Activated CD4-positive, alpha-beta T cell treated with anti-CD3 and anti-CD28 coated beads, Interleukin-2, amount 10 ng/mL, durations not matched to agents 7 days and 5 days (primary cell): Measurements from ENCODE around the gene TRMT2B. TPM values are rescaled to one million over a fixed set of nuclear protein-coding genes. Genes with fewer than 3 reads are reported as not detected.
"Not testable (repeated sequence)": the region's sequence is repeated elsewhere in the genome, so short reads cannot be mapped to it uniquely, and the experiment has no call there.

ENCODE experiments used
- CTCF ChIA-PET: fragments of 350-600 bp; sonication (Branson Sonifier 250); formaldehyde crosslinking; loops from one replicate; lab custom pipeline; 2021; ENCODE audit warnings: antibody characterized with exemption; lab: Charles Lee
- POLR2A ChIA-PET: fragments of 350-600 bp; sonication (Branson Sonifier 250); formaldehyde crosslinking; loops from one replicate; lab custom pipeline; 2021; ENCODE audit warnings: antibody characterized with exemption; lab: Charles Lee
- DNase-seq: peaks from one replicate; pipeline ENCODE4 v3.0.0-alpha.2; 2020
- H3K27ac Mint-ChIP-seq: one replicate; pipeline ENCODE4 v1.8.0; 2021; ENCODE audit warnings: mild to moderate bottlenecking, moderate library complexity, mixed read lengths
- H3K27me3 Mint-ChIP-seq: one replicate; pipeline ENCODE4 v1.8.0; 2021; ENCODE audit warnings: mixed read lengths
- H3K36me3 Mint-ChIP-seq: one replicate; pipeline ENCODE4 v1.8.0; 2021; ENCODE audit warnings: low read depth, mixed read lengths
- H3K4me1 Mint-ChIP-seq: one replicate; pipeline ENCODE4 v1.8.0; 2021; ENCODE audit warnings: mixed read lengths
- H3K4me3 Mint-ChIP-seq: one replicate; pipeline ENCODE4 v1.8.0; 2021; ENCODE audit warnings: mild to moderate bottlenecking, moderate library complexity, mixed read lengths
- H3K9me3 Mint-ChIP-seq: one replicate; pipeline ENCODE4 v1.8.0; 2021; ENCODE audit warnings: mixed read lengths
- total RNA-seq, 2 experiments: library from RNA; stranded (reverse); gene quantifications; one replicate each; pipeline ENCODE4 v1.2.3, GENCODE V29; 2021

Gene TRMT2B
- total RNA-seq, 2 experiments from 2014 or later: 25.4 to 25.8 TPM

DNA sequence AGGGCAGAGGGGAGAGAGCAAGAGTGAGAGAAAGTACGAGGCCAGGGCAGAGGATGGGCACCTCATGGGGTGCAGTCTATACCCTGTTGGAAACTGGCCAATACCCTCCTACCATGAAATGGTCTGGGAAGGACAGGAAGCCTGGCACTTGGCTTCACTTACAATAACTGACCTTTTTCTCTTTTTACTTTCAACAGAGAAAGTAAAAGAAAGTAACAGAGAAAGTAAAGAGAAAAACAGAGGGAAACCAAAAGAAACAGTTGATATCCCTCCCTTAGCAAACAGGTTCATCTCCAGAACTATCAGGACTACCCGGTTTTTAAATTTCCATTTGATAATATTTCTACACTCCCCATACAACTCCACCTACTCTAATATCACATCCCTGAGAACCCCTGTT is 61.8 kb downstream of the TRMT2B start:
- DNase-seq: no peak
- Mint-ChIP-seq H3K4me3 (no peak overlapping the region), H3K27me3 (no peaks in the 10 kb centered on the region), H3K4me1 (peaks cover 10% of the 10 kb centered on the region), H3K9me3 (no peaks in the 10 kb centered on the region), H3K27ac (no peak overlapping the region), H3K36me3 (peaks cover 4% of the 10 kb centered on the region)
- ChIA-PET CTCF (interaction anchor here (0.6 kb wide), 1 partner anchor 50 kb away, joined by 4 read pairs; no protein-coding TSS in a partner anchor), POLR2A (no interaction called here)

GRCh38 chrX:100984818-100985217 is 67.1 kb downstream of the TRMT2B start:
- no peak overlapping the region for H3K27ac Mint-ChIP-seq
- no peaks in the 10 kb centered on the region for H3K27me3 Mint-ChIP-seq
- DNase-seq: no peak
- H3K36me3 Mint-ChIP-seq: no peaks in the 10 kb centered on the region
- H3K4me1 Mint-ChIP-seq: no peaks in the 10 kb centered on the region
- POLR2A ChIA-PET: no interaction called here
- CTCF ChIA-PET: no interaction called here
- H3K9me3 Mint-ChIP-seq: no peaks in the 10 kb centered on the region
- no peak overlapping the region for H3K4me3 Mint-ChIP-seq

DNA sequence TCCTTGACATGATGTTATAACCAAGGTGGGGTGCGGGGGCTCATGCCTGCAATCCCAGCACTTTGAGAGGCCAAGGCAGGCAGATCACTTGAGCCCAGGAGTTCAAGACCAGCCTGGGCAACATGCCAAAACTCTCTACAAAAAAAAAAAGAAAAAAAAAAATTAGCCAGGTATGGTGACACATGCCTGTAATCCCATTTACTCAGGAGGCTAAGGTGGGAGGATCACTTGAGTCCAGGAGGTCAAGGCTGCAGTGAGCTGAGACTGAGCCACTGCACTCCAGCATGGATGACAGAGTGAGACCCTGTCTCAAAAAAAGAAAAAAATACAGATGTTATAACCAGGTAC is 70.4 kb downstream of the TRMT2B start:
- H3K27me3 Mint-ChIP-seq, DNase-seq, H3K27ac Mint-ChIP-seq, H3K4me3 Mint-ChIP-seq, H3K36me3 Mint-ChIP-seq, H3K4me1 Mint-ChIP-seq, CTCF ChIA-PET, POLR2A ChIA-PET, H3K9me3 Mint-ChIP-seq: not testable (repeated sequence)

GRCh38 chrX:100980608-100981497 is 71.1 kb downstream of the TRMT2B start:
- CTCF ChIA-PET: interaction anchor here (0.6 to 1.1 kb wide), 2 partner anchors 40 to 423 kb away, joined by 3 read pairs; no protein-coding TSS in a partner anchor
- DNase-seq: no peak
- H3K36me3 Mint-ChIP-seq: no peaks in the 10 kb centered on the region
- H3K9me3 Mint-ChIP-seq: no peaks in the 10 kb centered on the region
- no peak overlapping the region for H3K27ac Mint-ChIP-seq
- POLR2A ChIA-PET: no interaction called here
- H3K4me3 Mint-ChIP-seq: no peak overlapping the region
- no peaks in the 10 kb centered on the region for H3K4me1 Mint-ChIP-seq
- H3K27me3 Mint-ChIP-seq: no peaks in the 10 kb centered on the region

GRCh38 chrX:100979881-100980607 is 71.9 kb downstream of the TRMT2B start:
- Mint-ChIP-seq H3K27me3 (no peaks in the 10 kb centered on the region), H3K4me3 (no peak overlapping the region), H3K27ac (no peak overlapping the region), H3K4me1 (no peaks in the 10 kb centered on the region), H3K9me3 (no peaks in the 10 kb centered on the region), H3K36me3 (no peaks in the 10 kb centered on the region)
- no peak for DNase-seq
- ChIA-PET POLR2A (no interaction called here), CTCF (interaction anchor here (1.1 kb wide), 1 partner anchor 41 kb away, joined by 3 read pairs; no protein-coding TSS in a partner anchor)

- ChIA-PET POLR2A (no interaction called here), CTCF (no interaction called here)
- no peaks in the 10 kb centered on the region for H3K36me3 Mint-ChIP-seq
- DNase-seq: no peak
- H3K4me3 Mint-ChIP-seq: no peak overlapping the region
- no peaks in the 10 kb centered on the region for H3K9me3 Mint-ChIP-seq
- no peaks in the 10 kb centered on the region for H3K4me1 Mint-ChIP-seq
- no peaks in the 10 kb centered on the region for H3K27me3 Mint-ChIP-seq
- no peak overlapping the region for H3K27ac Mint-ChIP-seq
Measured at GRCh38 chrX:100976211-100976610, 75.7 kb downstream of the TRMT2B start.

GRCh38 chrX:100975212-100975611 is 76.7 kb downstream of the TRMT2B start:
- Mint-ChIP-seq H3K4me3 (no peak overlapping the region), H3K4me1 (no peaks in the 10 kb centered on the region), H3K27me3 (no peaks in the 10 kb centered on the region), H3K27ac (no peak overlapping the region), H3K9me3 (no peaks in the 10 kb centered on the region), H3K36me3 (no peaks in the 10 kb centered on the region)
- no peak for DNase-seq
- POLR2A ChIA-PET: no interaction called here
- CTCF ChIA-PET: no interaction called here

GRCh38 chrX:100973411-100973810 is 78.5 kb downstream of the TRMT2B start:
- no peaks in the 10 kb centered on the region for H3K9me3 Mint-ChIP-seq
- DNase-seq: no peak
- CTCF ChIA-PET: no interaction called here
- no peaks in the 10 kb centered on the region for H3K36me3 Mint-ChIP-seq
- no peaks in the 10 kb centered on the region for H3K27me3 Mint-ChIP-seq
- no peak overlapping the region for H3K4me3 Mint-ChIP-seq
- no peaks in the 10 kb centered on the region for H3K4me1 Mint-ChIP-seq
- no peak overlapping the region for H3K27ac Mint-ChIP-seq
- POLR2A ChIA-PET: no interaction called here

DNA sequence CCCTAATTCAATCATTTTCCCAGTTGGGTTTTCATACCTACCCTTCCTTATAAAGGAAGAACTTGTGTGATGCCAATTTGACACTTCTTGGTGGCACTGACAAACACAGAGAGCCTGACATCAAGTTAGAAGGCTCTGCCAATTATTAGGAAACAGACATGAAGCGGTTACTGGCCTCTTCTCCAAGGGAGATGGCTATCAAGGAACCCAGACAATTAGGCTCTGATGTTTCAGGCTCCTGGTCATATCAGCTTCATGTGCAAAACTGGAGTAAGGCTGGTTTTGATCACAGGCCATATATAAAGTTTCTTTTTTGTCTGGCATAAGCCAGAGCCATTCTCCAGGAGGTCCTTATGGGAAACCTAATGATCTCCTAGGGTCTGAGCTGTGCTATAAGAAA is 82.0 kb downstream of the TRMT2B start:
- Mint-ChIP-seq H3K27ac (no peak overlapping the region), H3K4me3 (no peak overlapping the region), H3K9me3 (no peaks in the 10 kb centered on the region), H3K4me1 (no peaks in the 10 kb centered on the region), H3K27me3 (no peaks in the 10 kb centered on the region), H3K36me3 (no peaks in the 10 kb centered on the region)
- no peak for DNase-seq
- ChIA-PET POLR2A (no interaction called here), CTCF (no interaction called here)

DNA sequence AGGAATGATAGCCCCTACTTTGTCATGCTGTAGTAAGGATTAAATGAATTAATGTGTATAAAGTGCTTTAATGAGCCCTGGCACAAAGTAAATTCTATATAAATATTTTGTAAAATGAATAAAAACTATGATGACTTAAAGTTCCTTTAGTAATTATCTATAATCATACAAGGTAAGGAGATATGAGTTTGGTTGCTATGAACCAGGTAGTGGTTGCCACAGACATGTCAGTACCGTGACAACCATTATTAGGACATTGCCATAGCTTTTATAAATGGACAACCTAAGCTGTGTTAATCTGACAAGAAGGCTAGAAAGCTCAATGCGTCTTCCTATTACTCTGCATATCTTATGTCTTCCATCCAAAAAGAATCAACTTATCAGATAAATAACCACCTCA is 82.5 kb downstream of the TRMT2B start, which contains the start of gene ARL13A:
Gene ARL13A (plus strand): TSS at position 301 of the 400 bp plus-strand sequence. CDS start 3,982 bp downstream, outside the sequence.
- no peak for DNase-seq
- ChIA-PET POLR2A (no interaction called here), CTCF (no interaction called here)
- H3K27ac Mint-ChIP-seq: no peak within 1 kb of the TSS
- H3K4me3 Mint-ChIP-seq: no peak within 1 kb of the TSS
- no peaks in the 10 kb centered on the region for H3K9me3 Mint-ChIP-seq
- no peaks in the 10 kb centered on the region for H3K36me3 Mint-ChIP-seq
- H3K4me1 Mint-ChIP-seq: no peaks in the 10 kb centered on the region
- H3K27me3 Mint-ChIP-seq: no peaks in the 10 kb centered on the region

DNA sequence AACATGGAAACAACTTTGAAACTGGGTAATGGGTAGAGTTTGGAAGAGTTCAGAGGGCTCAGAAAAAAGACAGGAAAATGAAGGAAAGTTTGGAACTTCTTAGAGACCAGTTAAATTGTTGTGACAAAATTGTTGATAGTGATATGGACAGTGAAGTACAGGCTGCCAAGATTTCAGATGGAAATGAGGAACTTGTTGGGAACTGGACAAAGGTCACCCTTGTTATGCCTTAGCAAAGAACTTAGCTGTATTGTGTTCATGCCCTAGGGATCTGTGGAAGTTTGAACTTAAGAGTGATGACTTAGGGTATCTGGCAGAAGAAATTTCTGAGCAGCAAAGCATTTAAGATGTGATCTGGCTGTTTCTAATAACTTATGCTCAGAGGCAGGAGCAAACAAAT is 87.5 kb downstream of the TRMT2B start:
- Mint-ChIP-seq H3K4me3 (no peak overlapping the region), H3K36me3 (no peaks in the 10 kb centered on the region), H3K27me3 (no peaks in the 10 kb centered on the region), H3K9me3 (no peaks in the 10 kb centered on the region), H3K27ac (no peak overlapping the region), H3K4me1 (no peaks in the 10 kb centered on the region)
- ChIA-PET POLR2A (no interaction called here), CTCF (no interaction called here)
- DNase-seq: no peak

- DNase-seq: no peak
- Mint-ChIP-seq H3K9me3 (no peaks in the 10 kb centered on the region), H3K27me3 (no peaks in the 10 kb centered on the region), H3K27ac (no peak overlapping the region), H3K4me3 (no peak overlapping the region), H3K36me3 (no peaks in the 10 kb centered on the region), H3K4me1 (no peaks in the 10 kb centered on the region)
- POLR2A ChIA-PET: no interaction called here
- CTCF ChIA-PET: no interaction called here
Measured at GRCh38 chrX:100962811-100963210, 89.1 kb downstream of the TRMT2B start.
